Measurements from ENCODE around the gene PLCB2. TPM values are rescaled to one million over a fixed set of nuclear protein-coding genes. Genes with fewer than 3 reads are reported as not detected.

Gene PLCB2
- total and polyA plus RNA-seq, 9 of the 15 experiments (the other 6 are each of a cell fraction or from before 2014, with no cell fraction given): 0.37 to 12.3 (median 8.0) TPM

- TF ChIP-seq FOXK2 (conservative IDR thresholded peaks at IDR 0.05 in 1 of 2, IDR thresholded peaks at IDR 0.05 in 1 of 2; ENCODE audit: low read depth in 2 of 2): no peak
- no peak for TF ChIP-seq ZNF717 (CRISPR knock-in tag; IDR thresholded peaks at IDR 0.05)
- TF ChIP-seq ZBTB43 (CRISPR knock-in tag; IDR thresholded peaks at IDR 0.05): no peak
- no peak for TF ChIP-seq HDGF (IDR thresholded peaks at IDR 0.05)
- TF ChIP-seq, protein P1, sequence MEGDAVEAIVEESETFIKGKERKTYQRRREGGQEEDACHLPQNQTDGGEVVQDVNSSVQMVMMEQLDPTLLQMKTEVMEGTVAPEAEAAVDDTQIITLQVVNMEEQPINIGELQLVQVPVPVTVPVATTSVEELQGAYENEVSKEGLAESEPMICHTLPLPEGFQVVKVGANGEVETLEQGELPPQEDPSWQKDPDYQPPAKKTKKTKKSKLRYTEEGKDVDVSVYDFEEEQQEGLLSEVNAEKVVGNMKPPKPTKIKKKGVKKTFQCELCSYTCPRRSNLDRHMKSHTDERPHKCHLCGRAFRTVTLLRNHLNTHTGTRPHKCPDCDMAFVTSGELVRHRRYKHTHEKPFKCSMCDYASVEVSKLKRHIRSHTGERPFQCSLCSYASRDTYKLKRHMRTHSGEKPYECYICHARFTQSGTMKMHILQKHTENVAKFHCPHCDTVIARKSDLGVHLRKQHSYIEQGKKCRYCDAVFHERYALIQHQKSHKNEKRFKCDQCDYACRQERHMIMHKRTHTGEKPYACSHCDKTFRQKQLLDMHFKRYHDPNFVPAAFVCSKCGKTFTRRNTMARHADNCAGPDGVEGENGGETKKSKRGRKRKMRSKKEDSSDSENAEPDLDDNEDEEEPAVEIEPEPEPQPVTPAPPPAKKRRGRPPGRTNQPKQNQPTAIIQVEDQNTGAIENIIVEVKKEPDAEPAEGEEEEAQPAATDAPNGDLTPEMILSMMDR (IDR thresholded peaks at IDR 0.05 in 2 of 3, conservative IDR thresholded peaks at IDR 0.05 in 1 of 3; ENCODE audit: insufficient read depth in 2 of 3, low read depth in 1 of 3, low read length in 3 of 3): 0 out of 6 replicates have a peak, but pooled peaks of 1 of the 3 experiments have one; percentile 23
- TF ChIP-seq, protein P2, sequence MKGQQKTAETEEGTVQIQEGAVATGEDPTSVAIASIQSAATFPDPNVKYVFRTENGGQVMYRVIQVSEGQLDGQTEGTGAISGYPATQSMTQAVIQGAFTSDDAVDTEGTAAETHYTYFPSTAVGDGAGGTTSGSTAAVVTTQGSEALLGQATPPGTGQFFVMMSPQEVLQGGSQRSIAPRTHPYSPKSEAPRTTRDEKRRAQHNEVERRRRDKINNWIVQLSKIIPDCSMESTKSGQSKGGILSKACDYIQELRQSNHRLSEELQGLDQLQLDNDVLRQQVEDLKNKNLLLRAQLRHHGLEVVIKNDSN (CRISPR knock-in tag; IDR thresholded peaks at IDR 0.05): no peak
These were observed 34.3 kb downstream of the PLCB2 start (continued) for GRCh38 chr15:40273428-40273827.
